ENCODE results near the gene ABCA3. TPM values are rescaled to one million over a fixed set of nuclear protein-coding genes. Genes with fewer than 3 reads are reported as not detected.

The ABCA3 gene
- total RNA-seq, 1 experiment from 2014 or later, result 3.5 TPM

- Mint-ChIP-seq H3K27me3 (ENCODE audit: insufficient read depth, unreplicated experiment) (peaks cover 27% of the 10 kb centered on the region), H3K27ac (ENCODE audit: low read depth, unreplicated experiment) (no peak overlapping the region), H3K4me1 (ENCODE audit: insufficient read depth, unreplicated experiment) (peaks cover 6% of the 10 kb centered on the region), H3K9me3 (ENCODE audit: unreplicated experiment) (no peaks in the 10 kb centered on the region), H3K4me3 (ENCODE audit: unreplicated experiment) (no peak overlapping the region), H3K36me3 (ENCODE audit: insufficient read depth, unreplicated experiment) (no peaks in the 10 kb centered on the region)
- DNase-seq (ENCODE audit: unreplicated experiment), result no peak
- ChIA-PET CTCF (no interaction called here), POLR2A (no interaction called here)
- no TSS peak for BruUV-seq (replicated peaks)
- no peak for TF ChIP-seq CTCF (IDR thresholded peaks at IDR 0.05; ENCODE audit: unreplicated experiment)
- intact Hi-C loops (cut with micrococcal nuclease), result no loop called here
These were observed 5.1 kb downstream of the ABCA3 start for GRCh38 chr16:2335286-2335895.

- Mint-ChIP-seq H3K36me3 (ENCODE audit: insufficient read depth, unreplicated experiment) (no peaks in the 10 kb centered on the region), H3K9me3 (ENCODE audit: unreplicated experiment) (no peaks in the 10 kb centered on the region), H3K4me3 (ENCODE audit: unreplicated experiment) (no peak overlapping the region), H3K27me3 (ENCODE audit: insufficient read depth, unreplicated experiment) (peaks cover 27% of the 10 kb centered on the region), H3K4me1 (ENCODE audit: insufficient read depth, unreplicated experiment) (peaks cover 6% of the 10 kb centered on the region), H3K27ac (ENCODE audit: low read depth, unreplicated experiment) (no peak overlapping the region)
- BruUV-seq (replicated peaks), result no TSS peak
- ChIA-PET POLR2A (no interaction called here), CTCF (interaction anchor here (0.5 to 0.6 kb wide), 2 partner anchors 53 to 73 kb away, joined by 3 to 4 read pairs; no protein-coding TSS in a partner anchor)
- intact Hi-C loops (cut with micrococcal nuclease), result no loop called here
- no peak for TF ChIP-seq CTCF (IDR thresholded peaks at IDR 0.05; ENCODE audit: unreplicated experiment)
- DNase-seq (ENCODE audit: unreplicated experiment), result no peak
These were observed 6.7 kb downstream of the ABCA3 start for GRCh38 chr16:2333772-2334379.

DNA sequence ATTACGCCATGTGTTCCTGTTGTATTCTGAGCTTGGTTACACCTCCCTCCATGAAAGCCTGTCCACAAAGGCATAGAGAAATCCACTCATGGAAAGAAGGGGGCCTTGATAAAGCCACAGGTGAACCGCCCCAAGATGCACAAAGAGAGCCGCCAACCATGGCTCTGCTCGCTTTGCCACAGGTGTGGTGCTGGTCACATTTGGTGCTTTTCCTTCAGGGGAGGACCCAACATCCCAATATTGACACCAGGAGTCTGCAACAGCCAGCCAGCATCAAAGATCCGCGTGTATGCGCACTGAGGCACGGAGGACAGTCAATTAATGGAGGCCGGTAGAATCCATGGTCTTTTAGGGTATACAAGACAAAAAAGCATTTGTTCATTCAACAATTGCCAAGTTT is 7.3 kb downstream of the ABCA3 start:
- Mint-ChIP-seq H3K4me1 (ENCODE audit: insufficient read depth, unreplicated experiment) (peaks cover 6% of the 10 kb centered on the region), H3K9me3 (ENCODE audit: unreplicated experiment) (no peaks in the 10 kb centered on the region), H3K27ac (ENCODE audit: low read depth, unreplicated experiment) (no peak overlapping the region), H3K27me3 (ENCODE audit: insufficient read depth, unreplicated experiment) (peaks cover 27% of the 10 kb centered on the region), H3K36me3 (ENCODE audit: insufficient read depth, unreplicated experiment) (no peaks in the 10 kb centered on the region), H3K4me3 (ENCODE audit: unreplicated experiment) (no peak overlapping the region)
- no peak for TF ChIP-seq CTCF (IDR thresholded peaks at IDR 0.05; ENCODE audit: unreplicated experiment)
- CTCF ChIA-PET, result no interaction called here
- intact Hi-C loops (cut with micrococcal nuclease), result no loop called here
- BruUV-seq (replicated peaks), result no TSS peak
- POLR2A ChIA-PET, result no interaction called here
- no peak for DNase-seq (ENCODE audit: unreplicated experiment)

DNA sequence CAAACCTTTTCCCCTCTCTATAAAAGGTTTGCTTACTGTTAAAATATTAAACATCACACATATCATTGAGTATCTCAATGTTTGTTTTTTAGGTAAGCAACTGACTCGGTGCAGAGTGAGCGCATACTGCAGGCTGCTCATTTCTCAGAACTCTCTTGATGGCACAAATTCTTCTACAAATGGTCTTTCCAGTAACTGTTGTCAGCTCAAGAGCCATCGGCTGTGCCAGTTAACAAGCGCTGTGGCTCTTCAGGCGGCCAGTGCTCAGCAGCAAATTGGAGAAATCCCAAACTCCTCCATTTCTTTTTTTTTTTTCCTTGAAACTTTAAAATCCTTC is 8.6 kb downstream of the ABCA3 start:
- intact Hi-C loops (cut with micrococcal nuclease), result no loop called here
- H3K36me3 Mint-ChIP-seq (ENCODE audit: insufficient read depth, unreplicated experiment), result no peaks in the 10 kb centered on the region
- H3K27me3 Mint-ChIP-seq (ENCODE audit: insufficient read depth, unreplicated experiment), result peaks cover 27% of the 10 kb centered on the region
- CTCF ChIA-PET, result interaction anchor here (0.6 to 1.0 kb wide), 2 partner anchors 8 to 82 kb away, joined by 4 to 6 read pairs; partner anchors contain the start of gene ABCA3
- H3K4me3 Mint-ChIP-seq (ENCODE audit: unreplicated experiment), result no peak overlapping the region
- H3K9me3 Mint-ChIP-seq (ENCODE audit: unreplicated experiment), result no peaks in the 10 kb centered on the region
- no peak for TF ChIP-seq CTCF (IDR thresholded peaks at IDR 0.05; ENCODE audit: unreplicated experiment)
- H3K27ac Mint-ChIP-seq (ENCODE audit: low read depth, unreplicated experiment), result no peak overlapping the region
- peaks cover 6% of the 10 kb centered on the region for H3K4me1 Mint-ChIP-seq (ENCODE audit: insufficient read depth, unreplicated experiment)
- POLR2A ChIA-PET, result no interaction called here
- no TSS peak for BruUV-seq (replicated peaks)
- no peak for DNase-seq (ENCODE audit: unreplicated experiment)

Measured in MCF 10A (cell line).